Panc1 (cell line): ENCODE results near the gene METTL27. TPM values are rescaled to one million over a fixed set of nuclear protein-coding genes. Genes with fewer than 3 reads are reported as not detected.

Source experiments
- ATAC-seq: fragments of 200-7000 bp; cut with Tn5 transposase; 2 replicates; pipeline ENCODE4 v1.9.1; 2020; ENCODE audit warnings: mild to moderate bottlenecking, moderate library complexity
- BruUV-seq: library from RNA; stranded (reverse); fragments of 400-500 nt; replicated peaks from 2 replicates; lab custom pipeline; 2021; lab: Mats Ljungman, UMichigan
- CTCF ChIA-PET: fragments of 300-600 bp; sonication (Branson Sonifier 250); formaldehyde crosslinking; loops from one replicate; lab custom pipeline; 2022; ENCODE audit warnings: antibody characterized with exemption; lab: Charles Lee
- POLR2A ChIA-PET: fragments of 300-600 bp; sonication (Branson Sonifier 250); formaldehyde crosslinking; loops from one replicate; lab custom pipeline; 2022; ENCODE audit warnings: antibody characterized with exemption; lab: Charles Lee
- DNase-seq: peaks from one replicate; pipeline ENCODE4 v3.0.0-alpha.2; 2010; ENCODE audit warnings: low read depth, low spot score
- H3K27ac ChIP-seq: 2 replicates; pipeline ENCODE4 v1.5.1; 2011; ENCODE audit warnings: mild to moderate bottlenecking, low read length, inconsistent platforms
- H3K27me3 ChIP-seq: fragments of 200-500 bp; sonication (Bioruptor generic); 2 replicates; pipeline ENCODE4 v1.6.0; 2014; ENCODE audit warnings: low read length, inconsistent platforms; ENCODE audit not compliant: control insufficient read depth, insufficient read depth
- H3K36me3 ChIP-seq: fragments of 200-500 bp; sonication (Bioruptor generic); 2 replicates; pipeline ENCODE4 v1.5.1; 2014; ENCODE audit warnings: inconsistent platforms, mild to moderate bottlenecking, low read length, moderate library complexity; ENCODE audit not compliant: control insufficient read depth, insufficient read depth
- H3K4me1 ChIP-seq: 2 replicates; pipeline ENCODE4 v1.5.1; 2011; ENCODE audit warnings: inconsistent platforms, mild to moderate bottlenecking, low read length, moderate library complexity; ENCODE audit not compliant: control insufficient read depth, insufficient read depth
- H3K4me3 ChIP-seq, 2 experiments: 2 replicates each; pipeline ENCODE4 v1.5.1; 2011 to 2012; ENCODE audit warnings: low read depth in 2 of 2, low read length in 2 of 2, mild to moderate bottlenecking in 2 of 2, inconsistent platforms in 1 of 2, moderate library complexity in 1 of 2
- H3K9me3 ChIP-seq: fragments of 200-500 bp; sonication (Bioruptor generic); 2 replicates; pipeline ENCODE4 v1.5.1; 2014; ENCODE audit warnings: low read depth, mild to moderate bottlenecking, inconsistent platforms, low read length, moderate library complexity; ENCODE audit not compliant: control insufficient read depth, insufficient read depth
- CTCF ChIP-seq: fragments of 450-650 bp; IDR thresholded peaks from 2 replicates; pipeline ENCODE4 v1.5.1; 2017; ENCODE audit warnings: mild to moderate bottlenecking
- POLR2AphosphoS5 ChIP-seq: IDR thresholded peaks from 2 replicates; pipeline ENCODE4 v1.6.1; 2012; ENCODE audit warnings: mild to moderate bottlenecking, low read depth, low read length, moderate library complexity
- REST ChIP-seq, 2 experiments: IDR thresholded peaks; 2 replicates each; pipeline ENCODE4 v1.6.1; 2011 to 2012; ENCODE audit warnings: low read depth in 2 of 2, control low read depth in 1 of 2, low read length in 1 of 2, mild to moderate bottlenecking in 1 of 2, moderate library complexity in 1 of 2; ENCODE audit not compliant: insufficient read depth in 1 of 2
- SIN3A ChIP-seq: IDR thresholded peaks from 2 replicates; pipeline ENCODE4 v1.6.1; 2012; ENCODE audit warnings: low read depth, mild to moderate bottlenecking, low read length, moderate library complexity, borderline replicate concordance; ENCODE audit not compliant: insufficient read depth
- TCF7L2 ChIP-seq: IDR thresholded peaks from 2 replicates; pipeline ENCODE4 v1.6.1; 2011; ENCODE audit warnings: mild to moderate bottlenecking, low read depth, low read length, inconsistent platforms
- in situ Hi-C: cut with HindIII; loops from 2 replicates; pipeline ENCODE4 v1.10.0; 2016; ENCODE audit warnings: low sequenced_read_pairs, low pct_unique_long_range_greater_than_20kb
- intact Hi-C: fragments of 100-400 bp; cut with micrococcal nuclease; formaldehyde crosslinking; loops from one replicate; pipeline ENCODE4 v1.10.0; 2022; ENCODE audit not compliant: unreplicated experiment
- total RNA-seq: library from RNA; stranded (reverse); gene quantifications from one replicate; pipeline ENCODE4 v1.2.1, GENCODE V29; 2021; ENCODE audit not compliant: unreplicated experiment

METTL27 gene
- total RNA-seq, 1 experiment from 2014 or later, result 3.4 TPM

- H3K27ac ChIP-seq, result peak overlapping the region; percentile 79
- no peaks in the 10 kb centered on the region for H3K27me3 ChIP-seq
- peaks cover 37% of the 10 kb centered on the region for H3K4me1 ChIP-seq
- TF ChIP-seq SIN3A (no peak), POLR2AphosphoS5 (no peak), CTCF (no peak), REST (IDR thresholded peaks at IDR 0.05; ENCODE audit: insufficient read depth in 1 of 2, low read depth in 2 of 2, low read length in 1 of 2) (no peak), TCF7L2 (no peak)
- no TSS peak for BruUV-seq
- POLR2A ChIA-PET, result no interaction called here
- no peak overlapping the region for H3K4me3 ChIP-seq
- ATAC-seq (no peak), DNase-seq (no peak)
- H3K36me3 ChIP-seq, result no peaks in the 10 kb centered on the region
- H3K9me3 ChIP-seq, result no peaks in the 10 kb centered on the region
- in situ Hi-C loops, result no loop called here
- CTCF ChIA-PET, result no interaction called here
- intact Hi-C loops, result no loop called here
Observed at GRCh38 chr7:73852500-73852899, 10.2 kb upstream of the METTL27 start.

GRCh38 chr7:73851410-73852338 lies 9.4 kb upstream of the METTL27 start:
- CTCF ChIA-PET, result no interaction called here
- Histone ChIP-seq H3K27ac (peak overlapping the region; percentile 79), H3K36me3 (no peaks in the 10 kb centered on the region), H3K9me3 (no peaks in the 10 kb centered on the region), H3K27me3 (no peaks in the 10 kb centered on the region), H3K4me1 (peaks cover 37% of the 10 kb centered on the region), H3K4me3 (0 out of 4 replicates have a peak overlapping the region, but pooled peaks of 1 of the 2 experiments have one; percentile 3)
- in situ Hi-C loops (no loop called here), intact Hi-C loops (no loop called here)
- ATAC-seq, result peak; percentile 87
- no TSS peak for BruUV-seq
- POLR2A ChIA-PET, result interaction anchor here (1.3 kb wide), 1 partner anchor 10 kb away, joined by 6 read pairs; the partner anchor contains the start of gene METTL27
- peak; percentile 100 for DNase-seq
- TF ChIP-seq SIN3A (no peak), TCF7L2 (0 out of 2 replicates have a peak, but pooled peaks have one; percentile 25), POLR2AphosphoS5 (peak; percentile 66; the same call in 1 of the 2 replicates)
